GM19193 (cell line): ENCODE results near the gene GSTO1.

Experiments used
- POLR2A ChIP-seq: IDR thresholded peaks from 4 replicates; pipeline ENCODE4 v1.6.1; 2011; ENCODE audit not compliant: insufficient read depth, insufficient read length; ENCODE audit errors: extremely low read depth

The GSTO1 gene

GRCh38 chr10:104288355-104288754 is 33.7 kb downstream of the GSTO1 start:
- TF ChIP-seq POLR2A, result no peak

GRCh38 chr10:104291439-104291951 is 36.8 kb downstream of the GSTO1 start:
- no peak for TF ChIP-seq POLR2A

GRCh38 chr10:104293011-104293410 is 38.3 kb downstream of the GSTO1 start:
- no peak for TF ChIP-seq POLR2A

GRCh38 chr10:104293781-104294321 is 39.2 kb downstream of the GSTO1 start:
- TF ChIP-seq POLR2A, result no peak

GRCh38 chr10:104296687-104297436 is 42.2 kb downstream of the GSTO1 start:
- no peak for TF ChIP-seq POLR2A

GRCh38 chr10:104297697-104298660 is 43.3 kb downstream of the GSTO1 start:
- TF ChIP-seq POLR2A, result no peak

GRCh38 chr10:104299031-104299904 is 44.6 kb downstream of the GSTO1 start:
- TF ChIP-seq POLR2A, result no peak

GRCh38 chr10:104300002-104300735 is 45.5 kb downstream of the GSTO1 start:
- TF ChIP-seq POLR2A, result no peak

- no peak for TF ChIP-seq POLR2A
Observed at GRCh38 chr10:104300736-104301292, 46.1 kb downstream of the GSTO1 start.

GRCh38 chr10:104301907-104302690 is 47.4 kb downstream of the GSTO1 start:
- no peak for TF ChIP-seq POLR2A

- TF ChIP-seq POLR2A, result no peak
Observed at GRCh38 chr10:104303594-104304355, 49.1 kb downstream of the GSTO1 start.

GRCh38 chr10:104304356-104304745 is 49.7 kb downstream of the GSTO1 start:
- TF ChIP-seq POLR2A, result no peak
